Testis (tissue), 2 donors: ENCODE data around the gene CACNG3.
"Not testable (repeated sequence)": the region's sequence is repeated elsewhere in the genome, so short reads cannot be mapped to it uniquely, and the experiment has no call there.

Source experiments
- CTCF ChIP-seq, 3 experiments: fragments of 450-650 bp in 2 of 3; fragments of 200-600 bp in 1 of 3; sonication (generic) in 1 of 3; IDR thresholded peaks; one replicate each; pipeline ENCODE4 v1.5.1; 2016 to 2019; ENCODE audit warnings: antibody characterized with exemption in 3 of 3, mild to moderate bottlenecking in 2 of 3, moderate library complexity in 1 of 3
- POLR2A ChIP-seq: fragments of 450-650 bp; IDR thresholded peaks from one replicate; pipeline ENCODE4 v1.6.1; 2017; ENCODE audit warnings: antibody characterized with exemption, mild to moderate bottlenecking, moderate library complexity

- not testable (repeated sequence) for TF ChIP-seq CTCF (IDR thresholded peaks at IDR 0.05); POLR2A
These were observed 44.6 kb downstream of the CACNG3 start for GRCh38 chr16:24300750-24301149.
